Activated T-cell treated with anti-CD3 and anti-CD28 coated beads, Interleukin-2, amount 50 U/mL, for 24 hours (primary cell): ENCODE results near the gene KCNRG.
"Not testable (repeated sequence)": the region's sequence is repeated elsewhere in the genome, so short reads cannot be mapped to it uniquely, and the experiment has no call there.

ENCODE experiments used
- DNase-seq: peaks from one replicate; pipeline ENCODE4 v3.0.0-alpha.2; 2020
- H3K27ac Mint-ChIP-seq: 2 replicates; pipeline ENCODE4 v1.8.0; 2020; ENCODE audit warnings: mild to moderate bottlenecking, mixed read lengths
- H3K27me3 Mint-ChIP-seq: 2 replicates; pipeline ENCODE4 v1.8.0; 2020; ENCODE audit warnings: mixed read lengths
- H3K36me3 Mint-ChIP-seq: 2 replicates; pipeline ENCODE4 v1.8.0; 2020; ENCODE audit warnings: low read depth, mixed read lengths
- H3K4me1 Mint-ChIP-seq: 2 replicates; pipeline ENCODE4 v1.8.0; 2020; ENCODE audit warnings: low read depth, mixed read lengths
- H3K4me3 Mint-ChIP-seq: 2 replicates; pipeline ENCODE4 v1.8.0; 2020; ENCODE audit warnings: mild to moderate bottlenecking, moderate library complexity, mixed read lengths
- H3K9me3 Mint-ChIP-seq: 2 replicates; pipeline ENCODE4 v1.8.0; 2020; ENCODE audit warnings: mixed read lengths

The KCNRG gene

GRCh38 chr13:50030315-50030714 is 15.1 kb downstream of the KCNRG start:
- H3K36me3 Mint-ChIP-seq, result peaks cover 14% of the 10 kb centered on the region
- no peak for DNase-seq
- no peak overlapping the region for H3K4me3 Mint-ChIP-seq
- no peaks in the 10 kb centered on the region for H3K27me3 Mint-ChIP-seq
- H3K9me3 Mint-ChIP-seq, result no peaks in the 10 kb centered on the region
- no peak overlapping the region for H3K27ac Mint-ChIP-seq
- peaks cover 5% of the 10 kb centered on the region for H3K4me1 Mint-ChIP-seq

DNA sequence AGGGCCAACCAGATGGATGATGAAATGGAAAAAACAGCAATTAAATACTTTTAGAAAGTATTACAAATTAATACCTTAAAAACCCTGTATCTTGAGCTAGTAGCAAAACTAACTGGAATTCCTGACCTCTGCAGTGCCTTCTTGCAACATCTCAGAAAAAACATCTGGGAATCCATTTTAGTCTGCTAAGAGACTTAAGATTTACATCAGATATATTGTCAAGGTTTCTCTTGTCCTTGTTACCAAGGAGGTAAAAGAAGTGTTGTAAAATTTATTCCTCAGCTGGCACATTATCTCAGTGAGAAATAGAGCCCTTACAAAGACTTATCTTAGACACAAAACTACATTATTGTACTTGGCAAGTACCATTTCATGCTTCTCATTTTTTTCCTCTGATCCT is 18.5 kb downstream of the KCNRG start:
- no peak overlapping the region for H3K4me3 Mint-ChIP-seq
- peaks cover 4% of the 10 kb centered on the region for H3K4me1 Mint-ChIP-seq
- no peaks in the 10 kb centered on the region for H3K27me3 Mint-ChIP-seq
- no peaks in the 10 kb centered on the region for H3K9me3 Mint-ChIP-seq
- peaks cover 4% of the 10 kb centered on the region for H3K36me3 Mint-ChIP-seq
- DNase-seq, result no peak
- H3K27ac Mint-ChIP-seq, result no peak overlapping the region

GRCh38 chr13:50037788-50038187 is 22.5 kb downstream of the KCNRG start:
- Mint-ChIP-seq H3K4me3 (no peak overlapping the region), H3K27me3 (no peaks in the 10 kb centered on the region), H3K27ac (no peak overlapping the region), H3K4me1 (peaks cover 4% of the 10 kb centered on the region), H3K9me3 (no peaks in the 10 kb centered on the region), H3K36me3 (peaks cover 33% of the 10 kb centered on the region)
- no peak for DNase-seq

DNA sequence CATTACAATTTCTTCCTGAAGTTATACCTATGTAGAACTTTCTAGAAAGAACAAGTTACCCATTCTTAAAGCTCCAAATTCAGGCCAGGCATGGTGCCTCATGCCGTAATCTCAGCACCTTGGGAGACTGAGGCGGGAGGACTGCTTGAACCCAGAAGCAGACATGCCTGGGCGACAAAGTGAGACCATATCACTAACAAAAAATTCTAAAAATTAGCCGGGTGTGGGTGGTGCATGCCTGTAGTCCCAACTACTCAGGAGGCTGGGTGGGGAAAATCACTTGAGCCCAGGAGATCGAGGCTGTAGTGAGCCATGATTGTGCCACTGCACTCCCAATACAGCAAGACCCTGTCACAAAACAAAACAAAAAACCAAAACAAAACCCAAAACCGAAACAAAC is 23.0 kb downstream of the KCNRG start:
- peaks cover 38% of the 10 kb centered on the region for H3K36me3 Mint-ChIP-seq
- H3K27ac Mint-ChIP-seq, result no peak overlapping the region
- H3K27me3 Mint-ChIP-seq, result no peaks in the 10 kb centered on the region
- H3K9me3 Mint-ChIP-seq, result no peaks in the 10 kb centered on the region
- H3K4me3 Mint-ChIP-seq, result no peak overlapping the region
- H3K4me1 Mint-ChIP-seq, result peaks cover 4% of the 10 kb centered on the region
- DNase-seq, result no peak

- no peak for DNase-seq
- Mint-ChIP-seq H3K4me1 (peaks cover 19% of the 10 kb centered on the region), H3K27ac (no peak overlapping the region), H3K36me3 (peaks cover 59% of the 10 kb centered on the region), H3K9me3 (no peaks in the 10 kb centered on the region), H3K4me3 (no peak overlapping the region), H3K27me3 (no peaks in the 10 kb centered on the region)
These were observed 37.2 kb downstream of the KCNRG start for GRCh38 chr13:50052478-50052877.

DNA sequence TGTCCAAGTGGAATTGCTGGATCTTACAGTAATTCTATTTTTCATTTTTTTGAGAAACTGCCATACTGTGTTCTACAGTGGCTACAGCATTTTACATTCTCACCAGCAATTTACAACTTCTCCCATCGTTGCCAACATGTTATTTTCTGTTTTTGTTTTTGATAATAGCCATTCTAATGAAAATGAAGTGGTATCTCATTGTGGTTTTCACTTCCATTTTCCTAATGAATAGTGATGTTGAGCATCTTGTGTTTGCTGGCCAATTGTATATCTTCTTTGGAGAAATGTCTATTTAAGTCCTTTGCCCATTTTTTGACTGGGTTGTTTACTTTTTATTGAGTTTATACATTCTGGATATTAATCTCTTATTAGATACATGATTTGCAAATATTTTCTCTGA is 38.6 kb downstream of the KCNRG start:
- no peaks in the 10 kb centered on the region for H3K27me3 Mint-ChIP-seq
- peaks cover 21% of the 10 kb centered on the region for H3K4me1 Mint-ChIP-seq
- H3K4me3 Mint-ChIP-seq, result no peak overlapping the region
- H3K36me3 Mint-ChIP-seq, result peaks cover 69% of the 10 kb centered on the region
- H3K27ac Mint-ChIP-seq, result no peak overlapping the region
- no peaks in the 10 kb centered on the region for H3K9me3 Mint-ChIP-seq
- DNase-seq, result no peak

DNA sequence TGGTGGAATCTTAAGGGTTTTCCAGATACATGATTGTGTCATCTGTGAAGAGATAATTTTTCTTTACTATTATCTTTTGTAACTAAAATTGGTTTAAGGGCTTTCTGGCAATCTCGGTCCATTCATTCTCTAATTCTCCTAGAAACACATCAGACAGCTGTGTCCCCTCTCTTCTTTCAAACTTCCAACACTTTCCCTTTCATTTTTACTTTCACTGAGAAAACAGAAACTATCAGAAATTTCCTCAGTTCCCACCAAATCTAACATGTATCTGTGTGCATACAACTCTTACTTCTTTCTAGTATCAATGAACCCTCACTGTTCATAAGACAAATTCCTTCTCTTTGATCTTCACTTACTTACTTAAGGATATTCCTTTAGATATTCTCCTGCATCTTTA is 40.2 kb downstream of the KCNRG start:
- Mint-ChIP-seq H3K9me3 (no peaks in the 10 kb centered on the region), H3K27ac (no peak overlapping the region), H3K36me3 (peaks cover 77% of the 10 kb centered on the region), H3K4me1 (peaks cover 21% of the 10 kb centered on the region), H3K4me3 (no peak overlapping the region), H3K27me3 (no peaks in the 10 kb centered on the region)
- no peak for DNase-seq

- H3K27me3 Mint-ChIP-seq, result no peaks in the 10 kb centered on the region
- H3K27ac Mint-ChIP-seq, result no peak overlapping the region
- H3K4me1 Mint-ChIP-seq, result peaks cover 9% of the 10 kb centered on the region
- DNase-seq, result no peak
- no peaks in the 10 kb centered on the region for H3K9me3 Mint-ChIP-seq
- peaks cover 62% of the 10 kb centered on the region for H3K36me3 Mint-ChIP-seq
- H3K4me3 Mint-ChIP-seq, result no peak overlapping the region
These were observed 45.5 kb downstream of the KCNRG start for GRCh38 chr13:50060718-50061117.

- DNase-seq, H3K4me1 Mint-ChIP-seq, H3K27ac Mint-ChIP-seq, H3K4me3 Mint-ChIP-seq, H3K9me3 Mint-ChIP-seq, H3K27me3 Mint-ChIP-seq: not testable (repeated sequence)
- H3K36me3 Mint-ChIP-seq, result peaks cover 68% of the 10 kb centered on the region
These were observed 47.1 kb downstream of the KCNRG start for GRCh38 chr13:50062336-50062735.

GRCh38 chr13:50065712-50066111 is 50.5 kb downstream of the KCNRG start:
- peaks cover 69% of the 10 kb centered on the region for H3K36me3 Mint-ChIP-seq
- no peaks in the 10 kb centered on the region for H3K27me3 Mint-ChIP-seq
- no peak overlapping the region for H3K27ac Mint-ChIP-seq
- H3K4me1 Mint-ChIP-seq, result peaks cover 3% of the 10 kb centered on the region
- no peak for DNase-seq
- H3K9me3 Mint-ChIP-seq, result no peaks in the 10 kb centered on the region
- H3K4me3 Mint-ChIP-seq, result no peak overlapping the region

DNA sequence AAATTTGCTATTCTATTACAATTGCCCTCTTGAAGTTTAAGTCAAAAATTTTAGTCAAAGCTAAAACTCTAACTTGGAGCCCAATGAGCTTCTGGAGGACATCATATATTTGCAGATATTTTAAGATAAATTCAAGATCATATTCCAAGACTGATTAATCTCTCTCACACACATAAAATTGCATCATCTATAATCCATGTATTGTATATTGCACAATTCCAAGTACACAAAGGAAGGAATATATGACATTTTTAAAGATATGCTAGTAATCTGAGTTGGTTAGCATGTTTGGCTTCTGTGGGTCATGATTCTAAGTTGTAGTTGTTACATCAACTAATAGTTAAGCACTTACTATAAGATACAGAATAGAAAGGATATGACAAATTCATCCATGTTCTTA is 53.3 kb downstream of the KCNRG start:
- peaks cover 12% of the 10 kb centered on the region for H3K4me1 Mint-ChIP-seq
- no peaks in the 10 kb centered on the region for H3K9me3 Mint-ChIP-seq
- DNase-seq, result no peak
- peaks cover 77% of the 10 kb centered on the region for H3K36me3 Mint-ChIP-seq
- no peak overlapping the region for H3K27ac Mint-ChIP-seq
- no peaks in the 10 kb centered on the region for H3K27me3 Mint-ChIP-seq
- H3K4me3 Mint-ChIP-seq, result no peak overlapping the region

DNA sequence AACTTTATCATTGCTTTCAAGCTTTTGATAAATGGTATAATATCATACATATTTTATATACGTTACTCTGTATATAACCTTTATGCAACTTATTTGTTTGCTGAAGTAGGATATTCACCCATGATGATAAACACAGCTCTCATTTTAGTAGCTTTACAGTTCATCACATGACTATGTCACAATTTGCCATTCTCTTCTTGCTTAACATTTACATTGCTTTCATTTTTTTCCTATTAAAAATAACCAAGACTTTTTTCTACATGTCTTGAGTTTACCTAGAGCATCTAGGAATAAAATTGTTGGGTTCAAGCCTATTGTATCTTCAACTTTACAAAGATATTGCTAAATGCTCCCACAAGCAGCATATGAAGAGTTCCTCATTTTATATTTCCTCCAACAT is 54.0 kb downstream of the KCNRG start:
- Mint-ChIP-seq H3K27ac (no peak overlapping the region), H3K9me3 (no peaks in the 10 kb centered on the region), H3K4me3 (no peak overlapping the region), H3K27me3 (no peaks in the 10 kb centered on the region), H3K4me1 (peaks cover 18% of the 10 kb centered on the region), H3K36me3 (peaks cover 78% of the 10 kb centered on the region)
- DNase-seq, result no peak

GRCh38 chr13:50070186-50070585 is 54.9 kb downstream of the KCNRG start:
- H3K27ac Mint-ChIP-seq, result no peak overlapping the region
- H3K4me3 Mint-ChIP-seq, result no peak overlapping the region
- no peaks in the 10 kb centered on the region for H3K27me3 Mint-ChIP-seq
- H3K4me1 Mint-ChIP-seq, result peaks cover 22% of the 10 kb centered on the region
- H3K9me3 Mint-ChIP-seq, result no peaks in the 10 kb centered on the region
- no peak for DNase-seq
- H3K36me3 Mint-ChIP-seq, result peaks cover 75% of the 10 kb centered on the region
